ENCODE results near the gene WNT9A.

Gene WNT9A

DNA sequence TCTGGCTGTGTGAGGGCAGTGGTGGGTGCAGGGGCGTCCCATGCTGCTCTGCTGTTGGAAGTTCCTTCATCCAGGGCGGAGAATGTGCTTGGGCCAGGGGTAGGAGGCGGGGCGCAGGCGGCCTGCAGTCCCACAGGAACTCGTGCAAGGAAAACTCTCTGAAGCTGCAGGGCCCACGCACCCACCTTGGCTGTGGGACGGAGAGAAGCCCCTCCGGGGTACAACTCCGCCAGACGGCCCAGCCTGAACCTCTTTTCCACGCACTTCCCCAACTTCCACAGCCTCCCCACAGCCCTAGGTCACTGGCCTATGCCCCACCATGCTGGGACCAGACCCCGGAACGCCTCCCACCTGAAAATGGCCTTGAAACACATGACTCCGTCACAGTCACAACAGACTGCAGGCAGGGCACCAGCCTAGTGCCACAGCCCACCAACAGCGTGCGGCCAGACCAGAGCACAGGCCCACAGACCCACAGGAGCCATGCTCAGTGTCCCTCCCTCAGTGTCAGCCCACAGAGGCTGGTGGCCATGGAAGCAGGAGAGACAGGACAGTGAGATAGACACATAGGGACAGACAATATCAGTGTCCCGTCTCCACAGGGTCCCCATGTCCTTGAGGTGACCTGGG is 47.8 kb downstream of the WNT9A start:
- TF ChIP-seq SPI1 (IDR thresholded peaks at IDR 0.05; ENCODE audit: borderline replicate concordance, low read depth) (no peak), POLR2AphosphoS5 (IDR thresholded peaks at IDR 0.05; ENCODE audit: low read depth) (no peak), GABPA (IDR thresholded peaks at IDR 0.05; ENCODE audit: low read depth) (no peak)
- TF ChIP-seq, protein P1, sequence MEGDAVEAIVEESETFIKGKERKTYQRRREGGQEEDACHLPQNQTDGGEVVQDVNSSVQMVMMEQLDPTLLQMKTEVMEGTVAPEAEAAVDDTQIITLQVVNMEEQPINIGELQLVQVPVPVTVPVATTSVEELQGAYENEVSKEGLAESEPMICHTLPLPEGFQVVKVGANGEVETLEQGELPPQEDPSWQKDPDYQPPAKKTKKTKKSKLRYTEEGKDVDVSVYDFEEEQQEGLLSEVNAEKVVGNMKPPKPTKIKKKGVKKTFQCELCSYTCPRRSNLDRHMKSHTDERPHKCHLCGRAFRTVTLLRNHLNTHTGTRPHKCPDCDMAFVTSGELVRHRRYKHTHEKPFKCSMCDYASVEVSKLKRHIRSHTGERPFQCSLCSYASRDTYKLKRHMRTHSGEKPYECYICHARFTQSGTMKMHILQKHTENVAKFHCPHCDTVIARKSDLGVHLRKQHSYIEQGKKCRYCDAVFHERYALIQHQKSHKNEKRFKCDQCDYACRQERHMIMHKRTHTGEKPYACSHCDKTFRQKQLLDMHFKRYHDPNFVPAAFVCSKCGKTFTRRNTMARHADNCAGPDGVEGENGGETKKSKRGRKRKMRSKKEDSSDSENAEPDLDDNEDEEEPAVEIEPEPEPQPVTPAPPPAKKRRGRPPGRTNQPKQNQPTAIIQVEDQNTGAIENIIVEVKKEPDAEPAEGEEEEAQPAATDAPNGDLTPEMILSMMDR (IDR thresholded peaks at IDR 0.05; ENCODE audit: insufficient read depth, low read length): no peak
- TF ChIP-seq, protein P2, sequence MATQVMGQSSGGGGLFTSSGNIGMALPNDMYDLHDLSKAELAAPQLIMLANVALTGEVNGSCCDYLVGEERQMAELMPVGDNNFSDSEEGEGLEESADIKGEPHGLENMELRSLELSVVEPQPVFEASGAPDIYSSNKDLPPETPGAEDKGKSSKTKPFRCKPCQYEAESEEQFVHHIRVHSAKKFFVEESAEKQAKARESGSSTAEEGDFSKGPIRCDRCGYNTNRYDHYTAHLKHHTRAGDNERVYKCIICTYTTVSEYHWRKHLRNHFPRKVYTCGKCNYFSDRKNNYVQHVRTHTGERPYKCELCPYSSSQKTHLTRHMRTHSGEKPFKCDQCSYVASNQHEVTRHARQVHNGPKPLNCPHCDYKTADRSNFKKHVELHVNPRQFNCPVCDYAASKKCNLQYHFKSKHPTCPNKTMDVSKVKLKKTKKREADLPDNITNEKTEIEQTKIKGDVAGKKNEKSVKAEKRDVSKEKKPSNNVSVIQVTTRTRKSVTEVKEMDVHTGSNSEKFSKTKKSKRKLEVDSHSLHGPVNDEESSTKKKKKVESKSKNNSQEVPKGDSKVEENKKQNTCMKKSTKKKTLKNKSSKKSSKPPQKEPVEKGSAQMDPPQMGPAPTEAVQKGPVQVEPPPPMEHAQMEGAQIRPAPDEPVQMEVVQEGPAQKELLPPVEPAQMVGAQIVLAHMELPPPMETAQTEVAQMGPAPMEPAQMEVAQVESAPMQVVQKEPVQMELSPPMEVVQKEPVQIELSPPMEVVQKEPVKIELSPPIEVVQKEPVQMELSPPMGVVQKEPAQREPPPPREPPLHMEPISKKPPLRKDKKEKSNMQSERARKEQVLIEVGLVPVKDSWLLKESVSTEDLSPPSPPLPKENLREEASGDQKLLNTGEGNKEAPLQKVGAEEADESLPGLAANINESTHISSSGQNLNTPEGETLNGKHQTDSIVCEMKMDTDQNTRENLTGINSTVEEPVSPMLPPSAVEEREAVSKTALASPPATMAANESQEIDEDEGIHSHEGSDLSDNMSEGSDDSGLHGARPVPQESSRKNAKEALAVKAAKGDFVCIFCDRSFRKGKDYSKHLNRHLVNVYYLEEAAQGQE (IDR thresholded peaks at IDR 0.05; ENCODE audit: insufficient replicate concordance, low read depth): no peak
- Histone ChIP-seq H3K27me3 (ENCODE audit: insufficient read depth, poor library complexity, severe bottlenecking) (no peaks in the 10 kb centered on the region), H3K27ac (replicated peaks) (no peak overlapping the region), H3K4me3 (replicated peaks; ENCODE audit: insufficient read depth, low read length) (no peak overlapping the region)
- DNase-seq (ENCODE audit: low read depth in 1 of 2, low spot score in 1 of 2): no peak

DNA sequence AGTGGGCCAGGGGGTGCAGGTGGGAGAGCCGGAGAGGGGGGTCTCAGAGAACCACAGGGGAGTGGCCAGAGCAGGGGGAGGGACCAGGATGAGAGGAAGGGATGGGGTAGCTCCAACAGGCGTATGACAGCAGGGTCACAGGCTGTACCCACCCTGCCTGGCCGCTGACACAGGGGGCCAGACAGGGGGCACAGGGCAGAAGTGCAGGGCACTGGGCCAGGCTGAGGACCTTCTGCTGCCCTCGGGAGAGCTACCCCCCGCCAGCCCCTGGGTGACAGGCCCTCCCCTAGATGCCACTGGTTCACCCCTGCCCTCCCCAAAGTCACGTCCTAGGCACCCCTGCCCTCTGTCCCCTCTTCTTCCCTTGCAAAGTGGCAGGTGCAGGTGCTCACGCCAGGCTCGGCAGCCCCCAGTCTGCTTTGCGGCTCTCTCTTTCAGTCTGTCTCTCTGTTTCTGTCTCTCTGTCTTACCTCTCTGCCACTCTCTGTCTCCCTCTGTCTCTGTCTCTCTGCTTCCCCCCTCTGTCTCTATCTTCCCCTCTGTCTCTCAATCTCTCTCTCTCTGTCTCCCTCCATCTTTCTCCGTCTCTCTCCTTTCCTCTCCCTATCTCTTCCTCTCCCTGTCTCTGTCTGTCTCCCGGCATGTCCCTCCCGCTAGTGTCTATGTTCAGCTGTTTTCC is 48.5 kb downstream of the WNT9A start:
- H3K4me3 ChIP-seq (replicated peaks; ENCODE audit: insufficient read depth, low read length): no peak overlapping the region
- no peak overlapping the region for H3K27ac ChIP-seq (replicated peaks)
- DNase-seq (ENCODE audit: low read depth in 1 of 2, low spot score in 1 of 2): no peak
- H3K27me3 ChIP-seq (ENCODE audit: insufficient read depth, poor library complexity, severe bottlenecking): no peaks in the 10 kb centered on the region
- TF ChIP-seq POLR2AphosphoS5 (IDR thresholded peaks at IDR 0.05; ENCODE audit: low read depth) (no peak), SPI1 (IDR thresholded peaks at IDR 0.05; ENCODE audit: borderline replicate concordance, low read depth) (no peak), GABPA (IDR thresholded peaks at IDR 0.05; ENCODE audit: low read depth) (no peak)
- TF ChIP-seq, protein P1 (IDR thresholded peaks at IDR 0.05; ENCODE audit: insufficient read depth, low read length): no peak
- TF ChIP-seq, protein P2 (IDR thresholded peaks at IDR 0.05; ENCODE audit: insufficient replicate concordance, low read depth): no peak

DNA sequence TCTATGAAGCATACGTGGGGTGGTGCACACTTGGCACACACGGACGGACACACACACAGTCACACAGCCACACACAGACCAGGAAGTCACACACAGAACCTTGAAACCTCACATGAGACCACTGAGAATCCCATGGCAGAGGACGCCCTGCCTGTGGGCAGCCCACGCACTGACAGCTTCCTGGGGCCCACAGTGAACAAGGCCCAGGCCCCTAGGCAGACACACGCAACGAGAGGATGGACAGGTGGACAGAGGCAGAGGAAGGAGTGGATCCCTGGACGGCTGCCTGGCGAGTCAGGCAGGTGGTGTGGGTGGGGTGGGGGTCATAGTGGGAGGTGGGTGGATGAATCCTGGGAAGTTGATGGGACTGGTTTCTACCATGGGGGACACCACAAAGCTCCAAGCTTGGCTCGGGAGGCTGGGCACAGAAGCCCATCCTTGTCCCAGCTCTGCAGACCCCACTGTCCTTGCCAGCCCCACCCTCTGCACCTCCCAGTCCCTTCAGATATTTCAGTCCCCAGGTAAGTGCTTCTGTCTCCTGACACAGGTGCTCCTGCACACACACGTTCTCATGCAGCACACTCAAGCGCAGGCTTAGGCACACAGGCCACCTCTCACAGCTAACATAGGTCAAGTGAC is 49.1 kb downstream of the WNT9A start:
- H3K27me3 ChIP-seq (ENCODE audit: insufficient read depth, poor library complexity, severe bottlenecking): no peaks in the 10 kb centered on the region
- TF ChIP-seq, protein P1 (IDR thresholded peaks at IDR 0.05; ENCODE audit: insufficient read depth, low read length): no peak
- TF ChIP-seq POLR2AphosphoS5 (IDR thresholded peaks at IDR 0.05; ENCODE audit: low read depth) (no peak), GABPA (IDR thresholded peaks at IDR 0.05; ENCODE audit: low read depth) (no peak), SPI1 (IDR thresholded peaks at IDR 0.05; ENCODE audit: borderline replicate concordance, low read depth) (no peak)
- TF ChIP-seq, protein P2 (IDR thresholded peaks at IDR 0.05; ENCODE audit: insufficient replicate concordance, low read depth): no peak
- no peak overlapping the region for H3K4me3 ChIP-seq (replicated peaks; ENCODE audit: insufficient read depth, low read length)
- DNase-seq (ENCODE audit: low read depth in 1 of 2, low spot score in 1 of 2): no peak
- no peak overlapping the region for H3K27ac ChIP-seq (replicated peaks)
